Activated T-helper 2 cell treated with anti-CD3 and anti-CD28 coated beads, Interferon-gamma antibody, Interleukin-2, Interleukin-4, amounts not matched to agents 10 μg/mL and 5 μg/mL and 100 μg/mL, durations not matched to agents 14 hours and 24 hours and 36 hours (primary cell): ENCODE data around the gene PJA2. TPM values are rescaled to one million over a fixed set of nuclear protein-coding genes. Genes with fewer than 3 reads are reported as not detected.

Experiments
- DNase-seq: peaks from one replicate; pipeline ENCODE4 v3.0.0; 2021; ENCODE audit warnings: low spot score
- H3K27ac Mint-ChIP-seq: one replicate; pipeline ENCODE4 v1.8.0; 2021; ENCODE audit warnings: mixed read lengths
- H3K27me3 Mint-ChIP-seq: one replicate; pipeline ENCODE4 v1.8.0; 2021; ENCODE audit warnings: low read depth, mixed read lengths
- H3K36me3 Mint-ChIP-seq: one replicate; pipeline ENCODE4 v1.8.0; 2021; ENCODE audit warnings: low read depth, mixed read lengths
- H3K4me1 Mint-ChIP-seq: one replicate; pipeline ENCODE4 v1.8.0; 2021; ENCODE audit warnings: low read depth, mixed read lengths
- H3K4me3 Mint-ChIP-seq: one replicate; pipeline ENCODE4 v1.8.0; 2021; ENCODE audit warnings: low read depth, mild to moderate bottlenecking, moderate library complexity, mixed read lengths
- H3K9me3 Mint-ChIP-seq: one replicate; pipeline ENCODE4 v1.8.0; 2021; ENCODE audit warnings: mixed read lengths
- intact Hi-C: fragments of 100-400 bp; cut with micrococcal nuclease; formaldehyde crosslinking; loops from one replicate; pipeline ENCODE4 v1.15.1; 2023
- total RNA-seq: library from RNA; stranded (reverse); gene quantifications from 2 replicates; pipeline ENCODE4 v1.2.3, GENCODE V29; 2022

Gene PJA2
- total RNA-seq, 1 donor from 2014 or later: 52.9 TPM

- Mint-ChIP-seq H3K4me3 (no peak overlapping the region), H3K4me1 (peaks cover 2% of the 10 kb centered on the region), H3K36me3 (peaks cover 63% of the 10 kb centered on the region), H3K27ac (no peak overlapping the region), H3K9me3 (no peaks in the 10 kb centered on the region), H3K27me3 (no peaks in the 10 kb centered on the region)
- DNase-seq: no peak
- intact Hi-C loops: no loop called here
Measured at GRCh38 chr5:109359642-109360041, 50.1 kb downstream of the PJA2 start.

- Mint-ChIP-seq H3K36me3 (peaks cover 50% of the 10 kb centered on the region), H3K27me3 (no peaks in the 10 kb centered on the region), H3K4me3 (no peak overlapping the region), H3K4me1 (peaks cover 2% of the 10 kb centered on the region), H3K9me3 (no peaks in the 10 kb centered on the region), H3K27ac (no peak overlapping the region)
- intact Hi-C loops: no loop called here
- no peak for DNase-seq
Measured at GRCh38 chr5:109357807-109358206, 52.0 kb downstream of the PJA2 start.

- Mint-ChIP-seq H3K4me1 (no peaks in the 10 kb centered on the region), H3K27me3 (no peaks in the 10 kb centered on the region), H3K27ac (no peak overlapping the region), H3K9me3 (no peaks in the 10 kb centered on the region), H3K4me3 (no peak overlapping the region), H3K36me3 (peaks cover 36% of the 10 kb centered on the region)
- no peak for DNase-seq
- intact Hi-C loops: loop anchor here (2.0 kb wide), 1 partner anchor 56 kb away; no protein-coding TSS in a partner anchor
Measured at GRCh38 chr5:109354761-109355160, 55.0 kb downstream of the PJA2 start.

GRCh38 chr5:109351988-109352864 lies 57.5 kb downstream of the PJA2 start:
- peaks cover 40% of the 10 kb centered on the region for H3K36me3 Mint-ChIP-seq
- H3K27me3 Mint-ChIP-seq: no peaks in the 10 kb centered on the region
- intact Hi-C loops: no loop called here
- H3K9me3 Mint-ChIP-seq: no peaks in the 10 kb centered on the region
- H3K4me1 Mint-ChIP-seq: peaks cover 2% of the 10 kb centered on the region
- H3K27ac Mint-ChIP-seq: no peak overlapping the region
- H3K4me3 Mint-ChIP-seq: no peak overlapping the region
- DNase-seq: no peak

GRCh38 chr5:109350537-109351270 lies 59.1 kb downstream of the PJA2 start:
- no peaks in the 10 kb centered on the region for H3K9me3 Mint-ChIP-seq
- intact Hi-C loops: no loop called here
- no peak overlapping the region for H3K4me3 Mint-ChIP-seq
- no peaks in the 10 kb centered on the region for H3K27me3 Mint-ChIP-seq
- DNase-seq: no peak
- H3K36me3 Mint-ChIP-seq: peaks cover 44% of the 10 kb centered on the region
- no peak overlapping the region for H3K27ac Mint-ChIP-seq
- peaks cover 2% of the 10 kb centered on the region for H3K4me1 Mint-ChIP-seq

GRCh38 chr5:109349388-109349787 lies 60.4 kb downstream of the PJA2 start:
- no peaks in the 10 kb centered on the region for H3K9me3 Mint-ChIP-seq
- H3K4me3 Mint-ChIP-seq: no peak overlapping the region
- no peaks in the 10 kb centered on the region for H3K27me3 Mint-ChIP-seq
- peaks cover 47% of the 10 kb centered on the region for H3K36me3 Mint-ChIP-seq
- H3K27ac Mint-ChIP-seq: no peak overlapping the region
- DNase-seq: no peak
- intact Hi-C loops: no loop called here
- H3K4me1 Mint-ChIP-seq: peaks cover 2% of the 10 kb centered on the region

- intact Hi-C loops: no loop called here
- H3K27ac Mint-ChIP-seq: no peak overlapping the region
- no peaks in the 10 kb centered on the region for H3K9me3 Mint-ChIP-seq
- no peak overlapping the region for H3K4me3 Mint-ChIP-seq
- peaks cover 2% of the 10 kb centered on the region for H3K4me1 Mint-ChIP-seq
- no peaks in the 10 kb centered on the region for H3K27me3 Mint-ChIP-seq
- peaks cover 47% of the 10 kb centered on the region for H3K36me3 Mint-ChIP-seq
- DNase-seq: no peak
Measured at GRCh38 chr5:109347252-109347888, 62.4 kb downstream of the PJA2 start.

GRCh38 chr5:109345699-109346098 lies 64.1 kb downstream of the PJA2 start:
- no peak for DNase-seq
- Mint-ChIP-seq H3K9me3 (no peaks in the 10 kb centered on the region), H3K4me1 (peaks cover 2% of the 10 kb centered on the region), H3K36me3 (peaks cover 42% of the 10 kb centered on the region), H3K27ac (no peak overlapping the region), H3K27me3 (no peaks in the 10 kb centered on the region), H3K4me3 (no peak overlapping the region)
- intact Hi-C loops: no loop called here

GRCh38 chr5:109340351-109340750 lies 69.4 kb downstream of the PJA2 start:
- H3K27ac Mint-ChIP-seq: no peak overlapping the region
- H3K4me3 Mint-ChIP-seq: no peak overlapping the region
- peaks cover 37% of the 10 kb centered on the region for H3K36me3 Mint-ChIP-seq
- no peaks in the 10 kb centered on the region for H3K27me3 Mint-ChIP-seq
- no peak for DNase-seq
- no peaks in the 10 kb centered on the region for H3K9me3 Mint-ChIP-seq
- intact Hi-C loops: no loop called here
- H3K4me1 Mint-ChIP-seq: no peaks in the 10 kb centered on the region

- Mint-ChIP-seq H3K36me3 (peaks cover 35% of the 10 kb centered on the region), H3K4me1 (no peaks in the 10 kb centered on the region), H3K4me3 (no peak overlapping the region), H3K9me3 (no peaks in the 10 kb centered on the region), H3K27me3 (no peaks in the 10 kb centered on the region), H3K27ac (no peak overlapping the region)
- DNase-seq: no peak
- intact Hi-C loops: no loop called here
Measured at GRCh38 chr5:109335114-109335513, 74.7 kb downstream of the PJA2 start.

GRCh38 chr5:109334056-109334455 lies 75.7 kb downstream of the PJA2 start:
- H3K9me3 Mint-ChIP-seq: no peaks in the 10 kb centered on the region
- H3K36me3 Mint-ChIP-seq: peaks cover 31% of the 10 kb centered on the region
- H3K4me3 Mint-ChIP-seq: no peak overlapping the region
- no peak for DNase-seq
- H3K4me1 Mint-ChIP-seq: no peaks in the 10 kb centered on the region
- no peak overlapping the region for H3K27ac Mint-ChIP-seq
- no peaks in the 10 kb centered on the region for H3K27me3 Mint-ChIP-seq
- intact Hi-C loops: no loop called here

GRCh38 chr5:109329333-109330237 lies 80.2 kb downstream of the PJA2 start:
- Mint-ChIP-seq H3K36me3 (peaks cover 11% of the 10 kb centered on the region), H3K27me3 (no peaks in the 10 kb centered on the region), H3K4me1 (no peaks in the 10 kb centered on the region), H3K4me3 (no peak overlapping the region), H3K9me3 (no peaks in the 10 kb centered on the region), H3K27ac (no peak overlapping the region)
- intact Hi-C loops: no loop called here
- DNase-seq: no peak
